IPS-15b (cell line): Measurements from ENCODE around the gene TAOK1.
"Not testable (repeated sequence)": the region's sequence is repeated elsewhere in the genome, so short reads cannot be mapped to it uniquely, and the experiment has no call there.

Experiments used
- H3K27me3 ChIP-seq: one replicate; pipeline ENCODE4 v1.6.1; 2013; ENCODE audit warnings: low read length; ENCODE audit not compliant: control insufficient read depth, insufficient read depth
- H3K36me3 ChIP-seq: one replicate; pipeline ENCODE4 v1.6.1; 2013; ENCODE audit warnings: low read length; ENCODE audit not compliant: control insufficient read depth, insufficient read depth
- H3K4me1 ChIP-seq: one replicate; pipeline ENCODE4 v1.6.1; 2013; ENCODE audit warnings: mild to moderate bottlenecking, low read length; ENCODE audit not compliant: control insufficient read depth, insufficient read depth
- H3K4me3 ChIP-seq: one replicate; pipeline ENCODE4 v1.5.1; 2013; ENCODE audit warnings: low read depth, low read length
- H3K9ac ChIP-seq: one replicate; pipeline ENCODE4 v1.6.1; 2013; ENCODE audit warnings: low read depth, mild to moderate bottlenecking, low read length
- H3K9me3 ChIP-seq: one replicate; pipeline ENCODE4 v1.6.1; 2013; ENCODE audit warnings: mild to moderate bottlenecking, low read length; ENCODE audit not compliant: control insufficient read depth, insufficient read depth

TAOK1 gene

GRCh38 chr17:29557739-29558116 lies 167.6 kb downstream of the TAOK1 start:
- Histone ChIP-seq H3K27me3 (no peaks in the 10 kb centered on the region), H3K4me1 (no peaks in the 10 kb centered on the region), H3K9me3 (no peaks in the 10 kb centered on the region), H3K4me3 (no peak overlapping the region), H3K36me3 (no peaks in the 10 kb centered on the region), H3K9ac (no peak overlapping the region)

- H3K4me1 ChIP-seq: not testable (repeated sequence)
Measured at GRCh38 chr17:29558139-29558538, 168.0 kb downstream of the TAOK1 start.

GRCh38 chr17:29559640-29560039 lies 169.5 kb downstream of the TAOK1 start:
- H3K4me1 ChIP-seq: no peaks in the 10 kb centered on the region
- no peak overlapping the region for H3K9ac ChIP-seq
- peaks cover 6% of the 10 kb centered on the region for H3K27me3 ChIP-seq
- H3K9me3 ChIP-seq: no peaks in the 10 kb centered on the region
- no peak overlapping the region for H3K4me3 ChIP-seq
- H3K36me3 ChIP-seq: no peaks in the 10 kb centered on the region

More at GRCh38 chr17:29558139-29558538, 168.0 kb downstream of the TAOK1 start:
- not testable (repeated sequence) for H3K9ac ChIP-seq, H3K27me3 ChIP-seq, H3K36me3 ChIP-seq, H3K9me3 ChIP-seq, H3K4me3 ChIP-seq

- no peaks in the 10 kb centered on the region for H3K9me3 ChIP-seq
- H3K36me3 ChIP-seq: no peaks in the 10 kb centered on the region
- no peaks in the 10 kb centered on the region for H3K4me1 ChIP-seq
- no peak overlapping the region for H3K4me3 ChIP-seq
- peaks cover 10% of the 10 kb centered on the region for H3K27me3 ChIP-seq
- no peak overlapping the region for H3K9ac ChIP-seq
Measured at GRCh38 chr17:29560316-29560715, 170.2 kb downstream of the TAOK1 start.

- Histone ChIP-seq H3K9ac (no peak overlapping the region), H3K9me3 (no peaks in the 10 kb centered on the region), H3K36me3 (no peaks in the 10 kb centered on the region), H3K4me1 (no peaks in the 10 kb centered on the region), H3K4me3 (no peak overlapping the region), H3K27me3 (peaks cover 23% of the 10 kb centered on the region)
Measured at GRCh38 chr17:29561554-29562517, 171.7 kb downstream of the TAOK1 start.

GRCh38 chr17:29562615-29563014 lies 172.5 kb downstream of the TAOK1 start:
- Histone ChIP-seq H3K4me3 (no peak overlapping the region), H3K27me3 (peaks cover 23% of the 10 kb centered on the region), H3K9me3 (no peaks in the 10 kb centered on the region), H3K36me3 (no peaks in the 10 kb centered on the region), H3K4me1 (no peaks in the 10 kb centered on the region), H3K9ac (no peak overlapping the region)

- Histone ChIP-seq H3K27me3 (peaks cover 23% of the 10 kb centered on the region), H3K36me3 (no peaks in the 10 kb centered on the region), H3K4me3 (no peak overlapping the region), H3K9me3 (no peaks in the 10 kb centered on the region), H3K4me1 (no peaks in the 10 kb centered on the region), H3K9ac (no peak overlapping the region)
Measured at GRCh38 chr17:29563816-29564215, 173.7 kb downstream of the TAOK1 start.

- H3K9me3 ChIP-seq: no peaks in the 10 kb centered on the region
- no peak overlapping the region for H3K9ac ChIP-seq
Measured at GRCh38 chr17:29565643-29566472, 175.7 kb downstream of the TAOK1 start.

GRCh38 chr17:29566473-29567303 lies 176.5 kb downstream of the TAOK1 start, which contains the start of gene ABHD15:
ABHD15 (minus strand) TSS chr17:29567037; CDS start chr17:29566966, 71 bp downstream.
- Histone ChIP-seq H3K36me3 (peaks cover 1% of the 10 kb centered on the region), H3K9ac (peak within 1 kb of the TSS; percentile 24), H3K4me3 (peak within 1 kb of the TSS; percentile 84), H3K27me3 (peaks cover 43% of the 10 kb centered on the region), H3K9me3 (no peaks in the 10 kb centered on the region), H3K4me1 (peaks cover 2% of the 10 kb centered on the region)

More at GRCh38 chr17:29565643-29566472, 175.7 kb downstream of the TAOK1 start:
- peaks cover 2% of the 10 kb centered on the region for H3K4me1 ChIP-seq
- no peaks in the 10 kb centered on the region for H3K36me3 ChIP-seq
- peaks cover 34% of the 10 kb centered on the region for H3K27me3 ChIP-seq
- H3K4me3 ChIP-seq: peak overlapping the region; percentile 64

GRCh38 chr17:29567304-29567553 lies 177.1 kb downstream of the TAOK1 start:
- Histone ChIP-seq H3K9me3 (no peaks in the 10 kb centered on the region), H3K9ac (no peak overlapping the region), H3K4me1 (peaks cover 2% of the 10 kb centered on the region), H3K27me3 (peaks cover 48% of the 10 kb centered on the region), H3K36me3 (peaks cover 2% of the 10 kb centered on the region), H3K4me3 (peak overlapping the region; percentile 84)
